ENCODE measurements around the gene NEK1. TPM values are rescaled to one million over a fixed set of nuclear protein-coding genes. Genes with fewer than 3 reads are reported as not detected.

Gene NEK1
- total RNA-seq, 1 donor from 2014 or later = 11.0 TPM

DNA sequence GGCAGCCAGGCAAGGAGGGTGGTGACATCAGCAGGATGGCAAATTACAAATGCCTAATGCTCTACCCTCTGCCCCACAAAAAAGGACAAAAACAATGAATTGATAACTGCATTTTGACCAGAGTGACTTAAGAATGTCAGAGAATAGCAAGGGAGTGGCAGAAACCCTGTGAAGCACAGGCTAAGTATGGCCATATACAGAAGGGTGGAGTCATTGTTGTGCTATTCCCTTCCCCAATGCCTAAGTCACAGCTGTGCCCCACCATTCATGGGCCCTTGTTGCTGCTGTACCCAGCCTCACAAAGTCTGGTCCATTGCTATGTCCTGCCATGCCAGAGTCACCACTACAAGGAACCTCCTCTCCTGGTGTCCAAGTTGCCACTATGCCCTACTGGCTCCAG is 123.1 kb downstream of the NEK1 start:
- Histone ChIP-seq H3K27ac (no peak overlapping the region), H3K4me3 (no peak overlapping the region), H3K36me3 (peaks cover 0 to 9% of the 10 kb centered on the region in 2 donors), H3K9me3 (no peaks in the 10 kb centered on the region), H3K4me1 (no peaks in the 10 kb centered on the region), H3K27me3 (no peaks in the 10 kb centered on the region)
- DNase-seq (ENCODE audit: low spot score in 2 of 2) = no peak
- TF ChIP-seq, protein P1, sequence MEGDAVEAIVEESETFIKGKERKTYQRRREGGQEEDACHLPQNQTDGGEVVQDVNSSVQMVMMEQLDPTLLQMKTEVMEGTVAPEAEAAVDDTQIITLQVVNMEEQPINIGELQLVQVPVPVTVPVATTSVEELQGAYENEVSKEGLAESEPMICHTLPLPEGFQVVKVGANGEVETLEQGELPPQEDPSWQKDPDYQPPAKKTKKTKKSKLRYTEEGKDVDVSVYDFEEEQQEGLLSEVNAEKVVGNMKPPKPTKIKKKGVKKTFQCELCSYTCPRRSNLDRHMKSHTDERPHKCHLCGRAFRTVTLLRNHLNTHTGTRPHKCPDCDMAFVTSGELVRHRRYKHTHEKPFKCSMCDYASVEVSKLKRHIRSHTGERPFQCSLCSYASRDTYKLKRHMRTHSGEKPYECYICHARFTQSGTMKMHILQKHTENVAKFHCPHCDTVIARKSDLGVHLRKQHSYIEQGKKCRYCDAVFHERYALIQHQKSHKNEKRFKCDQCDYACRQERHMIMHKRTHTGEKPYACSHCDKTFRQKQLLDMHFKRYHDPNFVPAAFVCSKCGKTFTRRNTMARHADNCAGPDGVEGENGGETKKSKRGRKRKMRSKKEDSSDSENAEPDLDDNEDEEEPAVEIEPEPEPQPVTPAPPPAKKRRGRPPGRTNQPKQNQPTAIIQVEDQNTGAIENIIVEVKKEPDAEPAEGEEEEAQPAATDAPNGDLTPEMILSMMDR (IDR thresholded peaks at IDR 0.05) = no peak
- intact Hi-C loops (cut with DNase I) = loop anchor here (5.0 to 10.0 kb wide), 4 partner anchors 472 to 985 kb away; no protein-coding TSS in a partner anchor

DNA sequence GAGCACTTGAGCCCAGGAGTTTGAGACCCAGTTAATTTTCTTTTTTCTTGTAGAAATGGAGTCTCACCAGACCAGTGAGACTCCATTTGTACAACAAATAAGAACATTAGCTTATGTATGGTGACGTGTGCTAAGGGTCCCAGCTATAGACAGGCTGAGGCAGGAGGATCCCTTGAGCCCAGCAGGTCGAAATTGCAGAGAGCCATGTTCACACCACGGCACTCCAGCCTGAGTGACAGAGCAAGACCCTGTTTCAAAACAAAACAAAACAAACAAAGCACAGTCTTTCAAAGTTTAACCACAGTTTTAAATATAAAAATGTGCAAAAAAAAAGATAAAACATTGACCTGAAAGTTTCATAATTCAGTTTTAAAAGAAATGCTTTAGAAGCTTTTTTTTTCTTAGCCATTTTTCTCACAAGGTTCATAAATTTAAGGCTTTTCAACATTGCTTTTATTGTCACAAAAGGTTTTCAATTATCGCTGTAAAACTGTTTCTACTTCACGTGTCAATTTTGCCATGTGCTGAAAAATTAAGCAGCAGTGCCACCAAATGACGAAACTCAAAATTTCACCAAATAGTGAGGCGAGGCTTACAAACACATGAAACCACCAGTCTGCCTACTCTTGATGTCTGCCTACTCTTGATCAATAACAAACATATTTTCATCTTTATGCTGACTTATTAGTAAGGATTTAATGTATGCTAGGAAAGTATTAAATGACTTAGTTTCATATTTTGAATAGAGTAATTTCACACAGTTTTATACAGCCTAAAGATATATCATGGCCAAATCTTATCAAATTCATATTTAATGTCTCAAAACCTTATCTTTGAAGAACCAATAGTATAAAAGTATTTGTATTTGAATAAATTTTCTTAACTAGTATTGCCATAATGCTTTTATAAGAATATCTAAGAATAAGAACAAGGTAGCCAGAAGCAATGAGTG is 126.3 kb downstream of the NEK1 start:
- H3K36me3 ChIP-seq = no peaks in the 10 kb centered on the region
- H3K27me3 ChIP-seq = no peaks in the 10 kb centered on the region
- no peaks in the 10 kb centered on the region for H3K4me1 ChIP-seq
- H3K9me3 ChIP-seq = peaks cover 0 to 5% of the 10 kb centered on the region in 2 donors
- no peak overlapping the region for H3K27ac ChIP-seq
- intact Hi-C loops (cut with DNase I) = loop anchor here (5.0 to 10.0 kb wide), 4 partner anchors 469 to 981 kb away; no protein-coding TSS in a partner anchor
- no peak overlapping the region for H3K4me3 ChIP-seq
- DNase-seq (ENCODE audit: low spot score in 2 of 2) = no peak
- TF ChIP-seq, protein P1 (IDR thresholded peaks at IDR 0.05) = peak; percentile 33 to 60 (median 49)

DNA sequence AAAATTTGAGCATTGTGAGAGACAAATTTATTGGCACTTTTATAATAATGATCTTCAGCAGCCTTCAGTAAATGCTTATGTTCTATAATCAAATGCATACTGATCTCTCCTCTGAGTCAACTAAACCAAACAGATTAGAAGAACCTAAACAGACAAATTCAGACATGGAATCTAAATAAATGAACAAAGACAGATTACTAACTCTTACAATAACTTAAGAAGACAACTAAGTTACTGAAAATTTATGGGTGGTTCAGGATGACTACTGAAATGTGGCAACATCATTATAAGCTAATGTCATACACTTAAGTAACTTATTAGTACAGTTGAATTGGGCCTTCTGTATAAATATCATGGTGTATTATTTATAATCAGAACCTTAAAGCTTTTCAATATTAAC is 127.3 kb downstream of the NEK1 start:
- TF ChIP-seq, protein P1 (IDR thresholded peaks at IDR 0.05) = no peak
- Histone ChIP-seq H3K4me3 (no peak overlapping the region), H3K27ac (no peak overlapping the region), H3K27me3 (no peaks in the 10 kb centered on the region), H3K4me1 (no peaks in the 10 kb centered on the region), H3K36me3 (no peaks in the 10 kb centered on the region), H3K9me3 (peaks cover 0 to 5% of the 10 kb centered on the region in 2 donors)
- DNase-seq (ENCODE audit: low spot score in 2 of 2) = no peak
- intact Hi-C loops (cut with DNase I) = loop anchor here (5.0 to 10.0 kb wide), 4 partner anchors 468 to 980 kb away; no protein-coding TSS in a partner anchor

DNA sequence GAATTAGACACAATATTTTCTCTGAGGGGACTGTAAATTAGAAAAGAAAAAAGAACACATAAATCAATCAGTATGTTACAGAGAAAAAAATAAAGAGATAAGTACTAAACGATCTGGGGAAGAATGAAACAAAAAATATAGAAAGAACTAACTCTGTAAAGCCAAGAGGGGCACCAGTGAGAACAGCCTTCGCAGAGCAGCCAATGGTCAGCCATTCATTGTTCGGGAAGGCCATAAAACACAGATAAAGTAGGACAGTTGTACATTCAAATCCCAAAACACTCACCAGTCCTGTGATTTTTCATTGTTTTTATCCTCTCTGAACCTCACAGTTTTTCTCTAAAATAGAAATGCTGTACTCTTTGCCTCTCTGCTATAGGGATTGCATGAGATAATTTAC is 127.9 kb downstream of the NEK1 start:
- H3K4me1 ChIP-seq = no peaks in the 10 kb centered on the region
- no peak for DNase-seq (ENCODE audit: low spot score in 2 of 2)
- intact Hi-C loops (cut with DNase I) = loop anchor here (10.0 kb wide), 1 partner anchor 980 kb away; no protein-coding TSS in a partner anchor
- H3K36me3 ChIP-seq = no peaks in the 10 kb centered on the region
- H3K4me3 ChIP-seq = no peak overlapping the region
- peaks cover 0 to 5% of the 10 kb centered on the region in 2 donors for H3K9me3 ChIP-seq
- no peak overlapping the region for H3K27ac ChIP-seq
- TF ChIP-seq, protein P1 (IDR thresholded peaks at IDR 0.05) = no peak
- H3K27me3 ChIP-seq = no peaks in the 10 kb centered on the region

DNA sequence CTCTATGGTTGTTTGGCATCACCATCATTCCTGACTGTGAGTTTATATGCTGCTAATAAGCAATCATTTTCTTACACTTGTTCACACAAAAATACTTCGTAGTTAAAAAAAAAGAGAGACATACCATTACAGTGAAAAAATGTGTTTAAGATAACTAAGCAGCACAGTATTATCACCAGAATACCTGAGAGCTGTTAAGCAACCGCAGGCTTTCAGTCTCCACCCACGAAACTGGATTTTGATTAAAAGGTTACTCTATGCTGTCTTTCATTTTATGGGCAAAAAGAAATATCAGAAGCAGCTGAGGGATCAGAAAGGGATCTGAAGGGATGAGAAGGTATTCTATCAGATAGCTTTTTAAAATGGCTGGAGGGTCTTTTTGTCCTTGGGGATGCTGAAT is 148.3 kb downstream of the NEK1 start:
- Histone ChIP-seq H3K27me3 (no peaks in the 10 kb centered on the region), H3K4me1 (no peaks in the 10 kb centered on the region), H3K36me3 (peaks cover 4 to 10% of the 10 kb centered on the region in 2 donors), H3K9me3 (no peaks in the 10 kb centered on the region), H3K27ac (no peak overlapping the region), H3K4me3 (no peak overlapping the region)
- TF ChIP-seq, protein P1 (IDR thresholded peaks at IDR 0.05) = no peak
- no peak for DNase-seq (ENCODE audit: low spot score in 2 of 2)
- intact Hi-C loops (cut with DNase I) = no loop called here
